HepG2 (cell line): ENCODE data around the gene P2RY2. TPM values are rescaled to one million over a fixed set of nuclear protein-coding genes. Genes with fewer than 3 reads are reported as not detected.
A peak's percentile ranks its signal among the peaks of the same experiment; 100 is the strongest.

Experiments
- AGO1 ChIP-seq: fragments of 200-400 bp; formaldehyde crosslinking; IDR thresholded peaks from 2 replicates; pipeline ENCODE4 v1.6.1; 2017; ENCODE audit warnings: mild to moderate bottlenecking, low read depth, low read length, moderate library complexity; ENCODE audit not compliant: poor library complexity, severe bottlenecking
- ARHGAP35 ChIP-seq: sonication (generic); formaldehyde crosslinking; IDR thresholded peaks from 2 replicates; pipeline ENCODE4 v1.9.0; 2022; ENCODE audit warnings: mild to moderate bottlenecking, inconsistent platforms, moderate library complexity, missing genetic modification reagents, borderline replicate concordance
- ATF7 ChIP-seq, 2 experiments: fragments of 450-650 bp in 1 of 2; sonication (generic) in 1 of 2; formaldehyde crosslinking in 1 of 2; IDR thresholded peaks; 2 replicates each; pipeline versions ENCODE4 v1.4.0 to v1.6.1; 2016 to 2020; ENCODE audit warnings: antibody characterized with exemption in 1 of 2, mild to moderate bottlenecking in 1 of 2, missing genetic modification reagents in 1 of 2
- HNF4A ChIP-seq: sonication (generic); formaldehyde crosslinking; IDR thresholded peaks from 2 replicates; pipeline ENCODE4 v1.4.0; 2020; ENCODE audit warnings: missing genetic modification reagents
- HOXD1 ChIP-seq: sonication (generic); formaldehyde crosslinking; IDR thresholded peaks from 2 replicates; pipeline ENCODE4 v1.5.0; 2020; ENCODE audit warnings: missing genetic modification reagents
- NR2F1 ChIP-seq, 2 experiments: fragments of 450-650 bp in 1 of 2; formaldehyde crosslinking in 1 of 2; IDR thresholded peaks; 2 replicates each; pipeline versions ENCODE4 v1.5.0 to v1.6.1; 2016 to 2020; ENCODE audit warnings: mild to moderate bottlenecking in 1 of 2, missing compliant biosample characterization in 1 of 2, missing genetic modification reagents in 1 of 2, moderate library complexity in 1 of 2
- SETDB1 ChIP-seq: sonication (generic); formaldehyde crosslinking; IDR thresholded peaks from 2 replicates; pipeline ENCODE4 v1.5.1; 2020; ENCODE audit warnings: missing genetic modification reagents, mild to moderate bottlenecking, borderline replicate concordance
- SIN3B ChIP-seq: fragments of 150-350 bp; IDR thresholded peaks from 2 replicates; pipeline ENCODE4 v1.6.1; 2014; ENCODE audit warnings: low read length
- SMC3 ChIP-seq: IDR thresholded peaks from 2 replicates; pipeline ENCODE4 v1.6.1; 2011; ENCODE audit warnings: low read length, improper control_type of control experiment
- SNAI1 ChIP-seq: sonication (generic); formaldehyde crosslinking; IDR thresholded peaks from 2 replicates; pipeline ENCODE4 v1.5.0; 2020; ENCODE audit warnings: mild to moderate bottlenecking, missing genetic modification reagents, borderline replicate concordance
- SYNCRIP ChIP-seq: fragments of 200-400 bp; formaldehyde crosslinking; IDR thresholded peaks from 2 replicates; pipeline ENCODE4 v1.6.1; 2018; ENCODE audit warnings: mild to moderate bottlenecking, low read depth, low read length; ENCODE audit not compliant: insufficient read depth
- TMF1 ChIP-seq: sonication (generic); formaldehyde crosslinking; IDR thresholded peaks from 2 replicates; pipeline ENCODE4 v1.8.1; 2022; ENCODE audit warnings: low read depth, missing genetic modification reagents
- YEATS2 ChIP-seq: sonication (generic); formaldehyde crosslinking; IDR thresholded peaks from 2 replicates; pipeline ENCODE4 v1.4.0; 2020; ENCODE audit warnings: missing genetic modification reagents, borderline replicate concordance
- ZNF275 ChIP-seq: sonication (generic); formaldehyde crosslinking; IDR thresholded peaks from 2 replicates; pipeline ENCODE4 v1.8.0; 2022; ENCODE audit warnings: missing genetic modification reagents, mild to moderate bottlenecking, inconsistent platforms, borderline replicate concordance
- ZNF557 ChIP-seq: sonication (generic); formaldehyde crosslinking; IDR thresholded peaks from 2 replicates; pipeline ENCODE4 v1.4.0; 2020; ENCODE audit warnings: missing genetic modification reagents
- ZNF572 ChIP-seq: sonication (generic); formaldehyde crosslinking; IDR thresholded peaks from 2 replicates; pipeline ENCODE4 v1.5.1; 2020; ENCODE audit warnings: mild to moderate bottlenecking, missing genetic modification reagents
- polyA plus RNA-seq, 8 experiments: library from polyadenylated mRNA; depleted of rRNA in 3 of 8; stranded (reverse) in 7 of 8; unstranded in 1 of 8; fragments of >200 nt; fragmentation: Illumina TruSeq in 4 of 8; extraction: Trizol in 4 of 8; gene quantifications; 2 replicates each; pipeline versions ENCODE4 v1.2.1 to v1.2.3, GENCODE V29; 2011 to 2016; ENCODE audit warnings: low read depth in 4 of 8, missing spikeins in 1 of 8, mixed read lengths in 1 of 8; ENCODE audit not compliant: insufficient read depth in 1 of 8
- total RNA-seq, 5 experiments: library from RNA; depleted of rRNA; stranded (reverse); fragments of >200 nt; fragmentation: Illumina TruSeq; extraction: Trizol; gene quantifications; 2 replicates each; pipeline ENCODE4 v1.2.3, GENCODE V29; 2016; ENCODE audit warnings: low read depth in 1 of 5
- TF ChIP-seq, protein P1 (sequence below), 2 experiments: sonication (generic) in 1 of 2; formaldehyde crosslinking in 1 of 2; IDR thresholded peaks; 2 replicates each; pipeline versions ENCODE4 v1.4.0 to v1.6.1; 2016 to 2020; ENCODE audit warnings: borderline replicate concordance in 1 of 2, low read depth in 1 of 2, mild to moderate bottlenecking in 1 of 2, missing genetic modification reagents in 1 of 2
- TF ChIP-seq, protein P2 (sequence below): IDR thresholded peaks from 2 replicates; pipeline ENCODE4 v1.6.1; 2016; ENCODE audit warnings: missing biosample characterization, missing genetic modification reagents, low read depth
- TF ChIP-seq, protein P3 (sequence below): sonication (generic); formaldehyde crosslinking; IDR thresholded peaks from 2 replicates; pipeline ENCODE4 v1.4.0; 2020; ENCODE audit warnings: missing genetic modification reagents
- TF ChIP-seq, protein P4 (sequence below): fragments of 450-650 bp; IDR thresholded peaks from 2 replicates; pipeline ENCODE4 v1.6.1; 2016

P2RY2 gene
- total and polyA plus RNA-seq, 2 of the 13 experiments (the other 11 are each of a cell fraction or from before 2014, with no cell fraction given): 0.95 to 3.1 TPM

DNA sequence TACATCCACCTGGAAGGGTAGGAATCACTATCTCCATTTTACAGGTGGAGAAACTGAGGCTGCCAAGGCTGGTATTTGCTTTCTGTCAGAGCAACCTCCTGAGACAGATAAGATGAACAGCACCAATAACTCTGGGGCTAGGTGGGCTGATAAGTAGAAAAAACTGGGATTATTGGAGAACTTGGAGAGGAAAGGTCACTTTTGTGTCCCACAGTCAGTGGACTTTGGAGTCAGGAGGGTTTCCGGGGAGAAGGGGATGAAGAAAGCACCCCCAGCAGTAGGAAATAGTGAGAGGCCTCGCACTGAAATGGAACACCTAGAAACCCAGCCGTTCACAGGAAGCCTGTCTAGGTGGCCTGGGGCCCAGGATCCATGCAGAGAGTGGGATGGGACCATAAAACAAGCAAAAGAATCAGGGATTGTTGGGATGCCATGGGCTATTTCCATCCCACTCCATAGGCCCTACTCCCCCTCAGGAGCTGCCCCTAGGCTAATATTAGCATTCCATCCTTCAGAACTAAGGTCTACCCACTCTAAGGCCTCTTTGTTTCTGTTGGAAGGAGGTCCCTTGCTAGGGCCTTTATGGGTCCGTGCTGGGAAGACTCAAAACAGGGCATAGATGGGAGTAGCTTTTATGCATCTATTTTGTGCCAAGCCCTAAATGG lies 45.0 kb upstream of the P2RY2 start (continued):
- TF ChIP-seq, protein P1, sequence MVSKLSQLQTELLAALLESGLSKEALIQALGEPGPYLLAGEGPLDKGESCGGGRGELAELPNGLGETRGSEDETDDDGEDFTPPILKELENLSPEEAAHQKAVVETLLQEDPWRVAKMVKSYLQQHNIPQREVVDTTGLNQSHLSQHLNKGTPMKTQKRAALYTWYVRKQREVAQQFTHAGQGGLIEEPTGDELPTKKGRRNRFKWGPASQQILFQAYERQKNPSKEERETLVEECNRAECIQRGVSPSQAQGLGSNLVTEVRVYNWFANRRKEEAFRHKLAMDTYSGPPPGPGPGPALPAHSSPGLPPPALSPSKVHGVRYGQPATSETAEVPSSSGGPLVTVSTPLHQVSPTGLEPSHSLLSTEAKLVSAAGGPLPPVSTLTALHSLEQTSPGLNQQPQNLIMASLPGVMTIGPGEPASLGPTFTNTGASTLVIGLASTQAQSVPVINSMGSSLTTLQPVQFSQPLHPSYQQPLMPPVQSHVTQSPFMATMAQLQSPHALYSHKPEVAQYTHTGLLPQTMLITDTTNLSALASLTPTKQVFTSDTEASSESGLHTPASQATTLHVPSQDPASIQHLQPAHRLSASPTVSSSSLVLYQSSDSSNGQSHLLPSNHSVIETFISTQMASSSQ (IDR thresholded peaks at IDR 0.05; ENCODE audit: low read depth): no peak
- TF ChIP-seq, protein P1 (CRISPR knock-in tag; IDR thresholded peaks at IDR 0.05; ENCODE audit: borderline replicate concordance): 0 out of 2 replicates have a peak, but pooled peaks have one; percentile 19
- no peak for TF ChIP-seq ARHGAP35 (CRISPR knock-in tag)
- TF ChIP-seq SYNCRIP: no peak
- TF ChIP-seq, protein P2, sequence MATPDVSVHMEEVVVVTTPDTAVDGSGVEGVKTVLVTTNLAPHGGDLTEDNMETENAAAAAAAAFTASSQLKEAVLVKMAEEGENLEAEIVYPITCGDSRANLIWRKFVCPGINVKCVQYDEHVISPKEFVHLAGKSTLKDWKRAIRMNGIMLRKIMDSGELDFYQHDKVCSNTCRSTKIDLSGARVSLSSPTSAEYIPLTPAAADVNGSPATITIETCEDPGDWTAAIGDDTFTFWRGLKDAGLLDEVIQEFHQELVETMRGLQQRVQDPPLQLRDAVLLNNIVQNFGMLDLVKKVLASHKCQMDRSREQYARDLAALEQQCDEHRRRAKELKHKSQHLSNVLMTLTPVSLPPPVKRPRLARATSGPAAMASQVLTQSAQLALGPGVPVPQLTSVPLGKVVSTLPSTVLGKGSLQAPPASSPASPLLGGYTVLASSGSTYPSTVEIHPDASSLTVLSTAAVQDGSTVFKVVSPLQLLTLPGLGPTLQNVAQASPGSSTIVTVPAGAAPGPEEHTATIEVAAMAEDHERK (CRISPR knock-in tag): no peak
- TF ChIP-seq AGO1: no peak
- 0 out of 2 replicates have a peak, but pooled peaks have one; percentile 54 for TF ChIP-seq HOXD1 (CRISPR knock-in tag)
- TF ChIP-seq TMF1 (CRISPR knock-in tag): no peak
- no peak for TF ChIP-seq SIN3B
- TF ChIP-seq HNF4A (CRISPR knock-in tag): peak; percentile 89
- TF ChIP-seq ZNF572: no peak
- TF ChIP-seq SETDB1 (CRISPR knock-in tag): no peak
- TF ChIP-seq ZNF275: no peak
- TF ChIP-seq, protein P3, sequence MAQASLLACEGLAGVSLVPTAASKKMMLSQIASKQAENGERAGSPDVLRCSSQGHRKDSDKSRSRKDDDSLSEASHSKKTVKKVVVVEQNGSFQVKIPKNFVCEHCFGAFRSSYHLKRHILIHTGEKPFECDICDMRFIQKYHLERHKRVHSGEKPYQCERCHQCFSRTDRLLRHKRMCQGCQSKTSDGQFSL (CRISPR knock-in tag): peak; percentile 62; the same call in 1 of the 2 replicates
- no peak for TF ChIP-seq YEATS2 (CRISPR knock-in tag)
- TF ChIP-seq ATF7 (IDR thresholded peaks at IDR 0.05): no peak
- TF ChIP-seq ATF7 (CRISPR knock-in tag; IDR thresholded peaks at IDR 0.05): no peak
- no peak for TF ChIP-seq SNAI1 (CRISPR knock-in tag)
- TF ChIP-seq NR2F1 (CRISPR knock-in tag; IDR thresholded peaks at IDR 0.05): no peak
- TF ChIP-seq, protein P4, sequence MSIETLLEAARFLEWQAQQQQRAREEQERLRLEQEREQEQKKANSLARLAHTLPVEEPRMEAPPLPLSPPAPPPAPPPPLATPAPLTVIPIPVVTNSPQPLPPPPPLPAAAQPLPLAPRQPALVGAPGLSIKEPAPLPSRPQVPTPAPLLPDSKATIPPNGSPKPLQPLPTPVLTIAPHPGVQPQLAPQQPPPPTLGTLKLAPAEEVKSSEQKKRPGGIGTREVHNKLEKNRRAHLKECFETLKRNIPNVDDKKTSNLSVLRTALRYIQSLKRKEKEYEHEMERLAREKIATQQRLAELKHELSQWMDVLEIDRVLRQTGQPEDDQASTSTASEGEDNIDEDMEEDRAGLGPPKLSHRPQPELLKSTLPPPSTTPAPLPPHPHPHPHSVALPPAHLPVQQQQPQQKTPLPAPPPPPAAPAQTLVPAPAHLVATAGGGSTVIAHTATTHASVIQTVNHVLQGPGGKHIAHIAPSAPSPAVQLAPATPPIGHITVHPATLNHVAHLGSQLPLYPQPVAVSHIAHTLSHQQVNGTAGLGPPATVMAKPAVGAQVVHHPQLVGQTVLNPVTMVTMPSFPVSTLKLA: no peak
- no peak for TF ChIP-seq ZNF557 (CRISPR knock-in tag)
- no peak for TF ChIP-seq SMC3
